SK-N-SH treated with all-trans-retinoic acid at 6 μM for 48 hours (cell line): ENCODE results near the gene PSME3.

ENCODE experiments used
- ATAC-seq: fragments of 200-7000 bp; cut with Tn5 transposase; 3 replicates; pipeline ENCODE4 v1.9.1; 2020; ENCODE audit warnings: mild to moderate bottlenecking, moderate library complexity
- ARNTL ChIP-seq: fragments of 450-650 bp; formaldehyde crosslinking; IDR thresholded peaks from 2 replicates; pipeline ENCODE4 v1.5.0; 2020; ENCODE audit warnings: low read depth, mild to moderate bottlenecking, moderate library complexity, borderline replicate concordance
- BACH2 ChIP-seq: fragments of 250-450 bp; sonication (Bioruptor Pico); IDR thresholded peaks from 2 replicates; pipeline ENCODE4 v1.9.0; 2021; ENCODE audit warnings: mild to moderate bottlenecking, borderline replicate concordance
- CSDC2 ChIP-seq: fragments of 250-450 bp; sonication (Bioruptor Pico); IDR thresholded peaks from 2 replicates; pipeline ENCODE4 v1.5.0; 2020; ENCODE audit warnings: mild to moderate bottlenecking, moderate library complexity
- ESRRG ChIP-seq: fragments of 250-450 bp; sonication (Bioruptor Pico); IDR thresholded peaks from 2 replicates; pipeline ENCODE4 v1.6.1; 2021; ENCODE audit warnings: mild to moderate bottlenecking
- GLIS3 ChIP-seq: fragments of 250-450 bp; sonication (Bioruptor Pico); IDR thresholded peaks from 2 replicates; pipeline ENCODE4 v1.5.0; 2020; ENCODE audit warnings: mild to moderate bottlenecking, moderate library complexity
- OSR1 ChIP-seq: fragments of 250-450 bp; sonication (Bioruptor Pico); IDR thresholded peaks from 2 replicates; pipeline ENCODE4 v1.8.0; 2022; ENCODE audit warnings: moderate library complexity, mild to moderate bottlenecking, inconsistent platforms
- POU6F1 ChIP-seq: fragments of 250-450 bp; sonication (Bioruptor Pico); IDR thresholded peaks from 2 replicates; pipeline ENCODE4 v1.8.0; 2021; ENCODE audit warnings: low read depth, mild to moderate bottlenecking, moderate library complexity, borderline replicate concordance
- RARB ChIP-seq: fragments of 250-450 bp; sonication (Bioruptor Pico); IDR thresholded peaks from 2 replicates; pipeline ENCODE4 v1.8.0; 2021; ENCODE audit warnings: mild to moderate bottlenecking, moderate library complexity
- SNAI2 ChIP-seq: fragments of 250-450 bp; sonication (Bioruptor Pico); IDR thresholded peaks from 2 replicates; pipeline ENCODE4 v1.5.0; 2020; ENCODE audit warnings: mild to moderate bottlenecking, moderate library complexity
- TCF4 ChIP-seq: fragments of 250-450 bp; sonication (Bioruptor Pico); IDR thresholded peaks from 2 replicates; pipeline ENCODE4 v1.8.0; 2021; ENCODE audit warnings: mild to moderate bottlenecking, moderate library complexity, borderline replicate concordance
- TOX ChIP-seq: fragments of 250-450 bp; sonication (Bioruptor Pico); IDR thresholded peaks from 2 replicates; pipeline ENCODE4 v1.8.0; 2021; ENCODE audit warnings: mild to moderate bottlenecking, moderate library complexity, borderline replicate concordance
- TSHZ2 ChIP-seq: fragments of 250-450 bp; sonication (Bioruptor Pico); IDR thresholded peaks from 2 replicates; pipeline ENCODE4 v1.5.0; 2020; ENCODE audit warnings: mild to moderate bottlenecking, moderate library complexity
- ZC3H10 ChIP-seq: fragments of 250-450 bp; sonication (Bioruptor Pico); IDR thresholded peaks from 2 replicates; pipeline ENCODE4 v1.5.1; 2021; ENCODE audit warnings: mild to moderate bottlenecking, moderate library complexity
- ZFP3 ChIP-seq: fragments of 250-450 bp; sonication (Bioruptor Pico); IDR thresholded peaks from 2 replicates; pipeline ENCODE4 v1.5.0; 2020; ENCODE audit warnings: mild to moderate bottlenecking, moderate library complexity
- ZFP30 ChIP-seq: fragments of 450-650 bp; formaldehyde crosslinking; IDR thresholded peaks from 2 replicates; pipeline ENCODE4 v1.5.0; 2022; ENCODE audit warnings: mild to moderate bottlenecking, moderate library complexity
- ZNF565 ChIP-seq: fragments of 450-650 bp; formaldehyde crosslinking; conservative IDR thresholded peaks from 2 replicates; pipeline ENCODE4 v1.5.0; 2020; ENCODE audit warnings: low read depth, mild to moderate bottlenecking, moderate library complexity
- ZNF70 ChIP-seq: fragments of 450-650 bp; formaldehyde crosslinking; IDR thresholded peaks from 2 replicates; pipeline ENCODE4 v1.5.0; 2020; ENCODE audit warnings: mild to moderate bottlenecking, moderate library complexity
- ZNF8 ChIP-seq: fragments of 450-650 bp; formaldehyde crosslinking; IDR thresholded peaks from 2 replicates; pipeline ENCODE4 v1.5.0; 2020; ENCODE audit warnings: mild to moderate bottlenecking, moderate library complexity
- TF ChIP-seq, protein P1 (sequence below): fragments of 250-450 bp; sonication (Bioruptor Pico); IDR thresholded peaks from 2 replicates; pipeline ENCODE4 v1.8.0; 2020; ENCODE audit warnings: mild to moderate bottlenecking, moderate library complexity, borderline replicate concordance
- TF ChIP-seq, protein P2 (sequence below): fragments of 250-450 bp; sonication (Bioruptor Pico); IDR thresholded peaks from 2 replicates; pipeline ENCODE4 v1.5.1; 2020; ENCODE audit warnings: low read depth, mild to moderate bottlenecking, moderate library complexity

The PSME3 gene

DNA sequence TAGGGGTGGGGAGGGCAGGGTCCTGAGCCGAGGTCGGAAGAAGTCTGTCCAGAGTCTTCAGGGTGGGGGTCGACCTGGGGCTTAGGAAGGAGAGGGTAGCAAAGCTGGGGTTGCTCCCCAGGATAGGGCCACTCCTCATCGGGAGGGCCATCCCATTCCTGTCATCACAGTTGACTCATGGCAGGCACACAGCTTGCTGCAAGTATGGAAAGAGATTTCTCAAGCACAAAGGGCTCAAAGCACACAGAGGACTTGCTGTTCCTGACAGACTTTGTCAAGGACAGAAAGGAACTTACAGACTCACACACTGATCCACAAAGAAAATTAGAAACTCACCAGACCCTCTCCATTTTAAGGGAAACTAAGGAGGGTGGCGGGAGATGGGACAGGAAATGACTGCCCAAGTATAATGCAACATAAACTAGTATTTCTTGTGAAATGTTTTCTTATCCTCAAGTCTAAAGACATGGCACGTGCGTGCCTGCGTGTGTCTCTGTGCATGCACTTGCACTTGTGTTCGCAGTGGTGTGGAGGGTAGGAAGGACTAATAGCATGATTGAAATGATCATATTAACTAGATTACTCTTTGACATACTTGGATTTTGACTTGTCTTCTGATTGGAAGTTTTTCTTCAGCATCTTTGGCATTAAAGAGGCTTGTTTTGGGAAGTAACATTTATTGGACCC, 13.5 kb downstream of the PSME3 start:
- TF ChIP-seq, protein P1, sequence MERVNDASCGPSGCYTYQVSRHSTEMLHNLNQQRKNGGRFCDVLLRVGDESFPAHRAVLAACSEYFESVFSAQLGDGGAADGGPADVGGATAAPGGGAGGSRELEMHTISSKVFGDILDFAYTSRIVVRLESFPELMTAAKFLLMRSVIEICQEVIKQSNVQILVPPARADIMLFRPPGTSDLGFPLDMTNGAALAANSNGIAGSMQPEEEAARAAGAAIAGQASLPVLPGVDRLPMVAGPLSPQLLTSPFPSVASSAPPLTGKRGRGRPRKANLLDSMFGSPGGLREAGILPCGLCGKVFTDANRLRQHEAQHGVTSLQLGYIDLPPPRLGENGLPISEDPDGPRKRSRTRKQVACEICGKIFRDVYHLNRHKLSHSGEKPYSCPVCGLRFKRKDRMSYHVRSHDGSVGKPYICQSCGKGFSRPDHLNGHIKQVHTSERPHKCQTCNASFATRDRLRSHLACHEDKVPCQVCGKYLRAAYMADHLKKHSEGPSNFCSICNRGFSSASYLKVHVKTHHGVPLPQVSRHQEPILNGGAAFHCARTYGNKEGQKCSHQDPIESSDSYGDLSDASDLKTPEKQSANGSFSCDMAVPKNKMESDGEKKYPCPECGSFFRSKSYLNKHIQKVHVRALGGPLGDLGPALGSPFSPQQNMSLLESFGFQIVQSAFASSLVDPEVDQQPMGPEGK: no peak
- TF ChIP-seq ZC3H10 (CRISPR knock-in tag) (no peak), SNAI2 (CRISPR knock-in tag) (no peak), ZNF70 (CRISPR knock-in tag) (no peak), TSHZ2 (CRISPR knock-in tag) (no peak), RARB (CRISPR knock-in tag) (no peak), TCF4 (CRISPR knock-in tag) (no peak), ZNF8 (CRISPR knock-in tag) (no peak), BACH2 (CRISPR knock-in tag) (no peak), OSR1 (no peak), GLIS3 (CRISPR knock-in tag) (no peak)
- TF ChIP-seq, protein P2, sequence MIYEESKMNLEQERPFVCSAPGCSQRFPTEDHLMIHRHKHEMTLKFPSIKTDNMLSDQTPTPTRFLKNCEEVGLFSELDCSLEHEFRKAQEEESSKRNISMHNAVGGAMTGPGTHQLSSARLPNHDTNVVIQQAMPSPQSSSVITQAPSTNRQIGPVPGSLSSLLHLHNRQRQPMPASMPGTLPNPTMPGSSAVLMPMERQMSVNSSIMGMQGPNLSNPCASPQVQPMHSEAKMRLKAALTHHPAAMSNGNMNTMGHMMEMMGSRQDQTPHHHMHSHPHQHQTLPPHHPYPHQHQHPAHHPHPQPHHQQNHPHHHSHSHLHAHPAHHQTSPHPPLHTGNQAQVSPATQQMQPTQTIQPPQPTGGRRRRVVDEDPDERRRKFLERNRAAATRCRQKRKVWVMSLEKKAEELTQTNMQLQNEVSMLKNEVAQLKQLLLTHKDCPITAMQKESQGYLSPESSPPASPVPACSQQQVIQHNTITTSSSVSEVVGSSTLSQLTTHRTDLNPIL (CRISPR knock-in tag): no peak
- TF ChIP-seq, all 23 proteins: peak for 0
- peak; percentile 8; the same call in 2 of the 3 replicates for ATAC-seq

- ATAC-seq: no peak
- no peak for TF ChIP-seq ARNTL (CRISPR knock-in tag)
- TF ChIP-seq ZNF8 (CRISPR knock-in tag): no peak
- TF ChIP-seq BACH2 (CRISPR knock-in tag): no peak
- no peak for TF ChIP-seq ZFP30 (CRISPR knock-in tag)
- TF ChIP-seq ZNF70 (CRISPR knock-in tag): no peak
- TF ChIP-seq TOX (CRISPR knock-in tag): no peak
- no peak for TF ChIP-seq ESRRG (CRISPR knock-in tag)
- TF ChIP-seq ZNF565: no peak
- no peak for TF ChIP-seq ZC3H10 (CRISPR knock-in tag)
- no peak for TF ChIP-seq SNAI2 (CRISPR knock-in tag)
- no peak for TF ChIP-seq TCF4 (CRISPR knock-in tag)
- TF ChIP-seq, protein P2 (CRISPR knock-in tag): no peak
- no peak for TF ChIP-seq ZFP3 (CRISPR knock-in tag)
- TF ChIP-seq, all 23 proteins: peak for 0
Observed at GRCh38 chr17:42848093-42848492, 14.9 kb downstream of the PSME3 start.

GRCh38 chr17:42849031-42849430, 15.8 kb downstream of the PSME3 start:
- ATAC-seq: no peak
- TF ChIP-seq ZNF70 (CRISPR knock-in tag) (no peak), TSHZ2 (CRISPR knock-in tag) (no peak), TOX (CRISPR knock-in tag) (no peak), ZC3H10 (CRISPR knock-in tag) (no peak), CSDC2 (CRISPR knock-in tag) (no peak), POU6F1 (CRISPR knock-in tag) (no peak), ZFP3 (CRISPR knock-in tag) (no peak), ZFP30 (CRISPR knock-in tag) (no peak), ESRRG (CRISPR knock-in tag) (no peak), ZNF8 (CRISPR knock-in tag) (no peak), RARB (CRISPR knock-in tag) (no peak), TCF4 (CRISPR knock-in tag) (no peak)
- TF ChIP-seq, protein P1: no peak
